ENCODE data around the gene NACC1.
A peak's percentile ranks its signal among the peaks of the same experiment; 100 is the strongest.

Gene NACC1

GRCh38 chr19:13089857-13090507 is 28.1 kb upstream of the NACC1 start:
- no CpG with 5 or more reads among the region's 12 CpGs for WGBS (ENCODE audit: extremely low coverage, insufficient coverage, low lambda C conversion rate)
- Histone ChIP-seq H3K56ac (ENCODE audit: low read length) (no peak overlapping the region), H3K23ac (ENCODE audit: low read length) (no peak overlapping the region), H3K27me3 (ENCODE audit: insufficient read depth, low read length, poor library complexity) (no peaks in the 10 kb centered on the region), H3K9ac (ENCODE audit: low read length) (no peak overlapping the region), H3K4ac (ENCODE audit: low read depth, low read length) (no peak overlapping the region), H4K8ac (ENCODE audit: low read depth, low read length) (no peak overlapping the region), H3K79me2 (ENCODE audit: control insufficient read depth, insufficient read depth, low read length) (no peaks in the 10 kb centered on the region), H3K79me1 (ENCODE audit: low read length) (no peaks in the 10 kb centered on the region), H3K4me2 (ENCODE audit: low read length) (no peak overlapping the region), H2BK15ac (replicated peaks; ENCODE audit: low read depth) (no peak overlapping the region), H3K18ac (ENCODE audit: low read length) (no peak overlapping the region), H3K27ac (ENCODE audit: low read depth, low read length) (no peak overlapping the region), H2BK5ac (ENCODE audit: low read length) (no peak overlapping the region), H2AK5ac (ENCODE audit: low read length) (no peak overlapping the region), H3K36me3 (ENCODE audit: control insufficient read depth, insufficient read depth, low read length) (no peaks in the 10 kb centered on the region), H3K4me3 (ENCODE audit: low read length) (no peak overlapping the region), H3K4me1 (ENCODE audit: control insufficient read depth, low read depth, low read length) (peaks cover 10% of the 10 kb centered on the region), H2BK120ac (ENCODE audit: low read depth, low read length) (no peak overlapping the region), H4K5ac (ENCODE audit: low read length) (no peak overlapping the region)
- DNase-seq, result no peak

- Histone ChIP-seq H3K56ac (ENCODE audit: low read length) (no peak overlapping the region), H3K18ac (ENCODE audit: low read length) (no peak overlapping the region), H3K4me1 (ENCODE audit: control insufficient read depth, low read depth, low read length) (peaks cover 10% of the 10 kb centered on the region), H2BK5ac (ENCODE audit: low read length) (no peak overlapping the region), H3K4me2 (ENCODE audit: low read length) (no peak overlapping the region), H3K36me3 (ENCODE audit: control insufficient read depth, insufficient read depth, low read length) (no peaks in the 10 kb centered on the region), H3K4me3 (ENCODE audit: low read length) (no peak overlapping the region), H3K9ac (ENCODE audit: low read length) (no peak overlapping the region), H3K79me2 (ENCODE audit: control insufficient read depth, insufficient read depth, low read length) (no peaks in the 10 kb centered on the region), H2BK15ac (replicated peaks; ENCODE audit: low read depth) (no peak overlapping the region), H3K27me3 (ENCODE audit: insufficient read depth, low read length, poor library complexity) (no peaks in the 10 kb centered on the region), H4K8ac (ENCODE audit: low read depth, low read length) (no peak overlapping the region), H3K4ac (ENCODE audit: low read depth, low read length) (no peak overlapping the region), H3K79me1 (ENCODE audit: low read length) (no peaks in the 10 kb centered on the region), H3K27ac (ENCODE audit: low read depth, low read length) (no peak overlapping the region), H4K5ac (ENCODE audit: low read length) (no peak overlapping the region), H2BK120ac (ENCODE audit: low read depth, low read length) (no peak overlapping the region), H3K23ac (ENCODE audit: low read length) (no peak overlapping the region), H2AK5ac (ENCODE audit: low read length) (no peak overlapping the region)
- DNase-seq, result no peak
- no CpG with 5 or more reads among the region's 10 CpGs for WGBS (ENCODE audit: extremely low coverage, insufficient coverage, low lambda C conversion rate)
Measured at GRCh38 chr19:13090511-13091231, 27.4 kb upstream of the NACC1 start.

- Histone ChIP-seq H3K36me3 (ENCODE audit: control insufficient read depth, insufficient read depth, low read length) (no peaks in the 10 kb centered on the region), H3K23ac (ENCODE audit: low read length) (no peak overlapping the region), H3K4ac (ENCODE audit: low read depth, low read length) (no peak overlapping the region), H3K4me2 (ENCODE audit: low read length) (peak overlapping the region; percentile 18), H3K56ac (ENCODE audit: low read length) (peak overlapping the region; percentile 76), H3K79me2 (ENCODE audit: control insufficient read depth, insufficient read depth, low read length) (no peaks in the 10 kb centered on the region), H3K27me3 (ENCODE audit: insufficient read depth, low read length, poor library complexity) (no peaks in the 10 kb centered on the region), H4K8ac (ENCODE audit: low read depth, low read length) (no peak overlapping the region), H2BK5ac (ENCODE audit: low read length) (no peak overlapping the region), H3K18ac (ENCODE audit: low read length) (peak overlapping the region; percentile 7), H4K5ac (ENCODE audit: low read length) (no peak overlapping the region), H3K9ac (ENCODE audit: low read length) (peak overlapping the region; percentile 25), H3K27ac (ENCODE audit: low read depth, low read length) (no peak overlapping the region), H2BK120ac (ENCODE audit: low read depth, low read length) (no peak overlapping the region), H3K4me1 (ENCODE audit: control insufficient read depth, low read depth, low read length) (peaks cover 10% of the 10 kb centered on the region), H2BK15ac (replicated peaks; ENCODE audit: low read depth) (no peak overlapping the region), H3K4me3 (ENCODE audit: low read length) (no peak overlapping the region), H2AK5ac (ENCODE audit: low read length) (no peak overlapping the region), H3K79me1 (ENCODE audit: low read length) (no peaks in the 10 kb centered on the region)
- peak; percentile 72 for DNase-seq
- WGBS (ENCODE audit: extremely low coverage, insufficient coverage, low lambda C conversion rate), result no CpG with 5 or more reads among the region's 25 CpGs
Measured at GRCh38 chr19:13091400-13092157, 26.5 kb upstream of the NACC1 start.

GRCh38 chr19:13092158-13092543 is 25.9 kb upstream of the NACC1 start:
- Histone ChIP-seq H3K27me3 (ENCODE audit: insufficient read depth, low read length, poor library complexity) (peaks cover 2% of the 10 kb centered on the region), H2BK5ac (ENCODE audit: low read length) (no peak overlapping the region), H3K36me3 (ENCODE audit: control insufficient read depth, insufficient read depth, low read length) (no peaks in the 10 kb centered on the region), H3K79me1 (ENCODE audit: low read length) (no peaks in the 10 kb centered on the region), H3K56ac (ENCODE audit: low read length) (no peak overlapping the region), H4K8ac (ENCODE audit: low read depth, low read length) (no peak overlapping the region), H2BK15ac (replicated peaks; ENCODE audit: low read depth) (no peak overlapping the region), H3K4me3 (ENCODE audit: low read length) (no peak overlapping the region), H3K27ac (ENCODE audit: low read depth, low read length) (no peak overlapping the region), H4K5ac (ENCODE audit: low read length) (no peak overlapping the region), H3K23ac (ENCODE audit: low read length) (no peak overlapping the region), H3K4ac (ENCODE audit: low read depth, low read length) (no peak overlapping the region), H3K4me1 (ENCODE audit: control insufficient read depth, low read depth, low read length) (peaks cover 10% of the 10 kb centered on the region), H2BK120ac (ENCODE audit: low read depth, low read length) (no peak overlapping the region), H3K9ac (ENCODE audit: low read length) (no peak overlapping the region), H2AK5ac (ENCODE audit: low read length) (no peak overlapping the region), H3K4me2 (ENCODE audit: low read length) (no peak overlapping the region), H3K18ac (ENCODE audit: low read length) (no peak overlapping the region), H3K79me2 (ENCODE audit: control insufficient read depth, insufficient read depth, low read length) (no peaks in the 10 kb centered on the region)
- no peak for DNase-seq
- no CpG with 5 or more reads among the region's 2 CpGs for WGBS (ENCODE audit: extremely low coverage, insufficient coverage, low lambda C conversion rate)

GRCh38 chr19:13092606-13093235 is 25.3 kb upstream of the NACC1 start:
- H3K4me3 ChIP-seq (ENCODE audit: low read length), result no peak overlapping the region
- H3K9ac ChIP-seq (ENCODE audit: low read length), result no peak overlapping the region
- no peaks in the 10 kb centered on the region for H3K79me2 ChIP-seq (ENCODE audit: control insufficient read depth, insufficient read depth, low read length)
- H3K23ac ChIP-seq (ENCODE audit: low read length), result no peak overlapping the region
- no peak overlapping the region for H3K18ac ChIP-seq (ENCODE audit: low read length)
- WGBS (ENCODE audit: extremely low coverage, insufficient coverage, low lambda C conversion rate), result no CpG with 5 or more reads among the region's 14 CpGs
- H3K79me1 ChIP-seq (ENCODE audit: low read length), result no peaks in the 10 kb centered on the region
- H3K4me1 ChIP-seq (ENCODE audit: control insufficient read depth, low read depth, low read length), result peaks cover 10% of the 10 kb centered on the region
- no peak overlapping the region for H2AK5ac ChIP-seq (ENCODE audit: low read length)
- H3K4me2 ChIP-seq (ENCODE audit: low read length), result no peak overlapping the region
- no peak overlapping the region for H4K5ac ChIP-seq (ENCODE audit: low read length)
- no peaks in the 10 kb centered on the region for H3K36me3 ChIP-seq (ENCODE audit: control insufficient read depth, insufficient read depth, low read length)
- no peak overlapping the region for H3K56ac ChIP-seq (ENCODE audit: low read length)
- H4K8ac ChIP-seq (ENCODE audit: low read depth, low read length), result no peak overlapping the region
- no peak for DNase-seq
- H3K4ac ChIP-seq (ENCODE audit: low read depth, low read length), result no peak overlapping the region
- H2BK15ac ChIP-seq (replicated peaks; ENCODE audit: low read depth), result no peak overlapping the region
- no peak overlapping the region for H2BK5ac ChIP-seq (ENCODE audit: low read length)
- peaks cover 2% of the 10 kb centered on the region for H3K27me3 ChIP-seq (ENCODE audit: insufficient read depth, low read length, poor library complexity)
- no peak overlapping the region for H3K27ac ChIP-seq (ENCODE audit: low read depth, low read length)
- H2BK120ac ChIP-seq (ENCODE audit: low read depth, low read length), result no peak overlapping the region

All from mesendoderm (in vitro differentiated cells).